Endothelial cell of umbilical vein (primary cell): ENCODE results near the gene CAMK2B. TPM values are rescaled to one million over a fixed set of nuclear protein-coding genes. Genes with fewer than 3 reads are reported as not detected.
"Not testable (repeated sequence)": the region's sequence is repeated elsewhere in the genome, so short reads cannot be mapped to it uniquely, and the experiment has no call there.

ENCODE experiments used
- BruUV-seq: library from RNA; stranded (reverse); fragments of 400-500 nt; replicated peaks from 2 replicates; lab custom pipeline; 2021; lab: Mats Ljungman, UMichigan
- CTCF ChIA-PET: fragments of 300-600, 350-600 bp; sonication (Branson Sonifier 250); formaldehyde crosslinking; loops from one replicate; lab custom pipeline; 2021; ENCODE audit warnings: antibody characterized with exemption, inconsistent platforms; lab: Charles Lee
- POLR2A ChIA-PET: fragments of 300-600, 350-600 bp; sonication (Branson Sonifier 250); formaldehyde crosslinking; loops from one replicate; lab custom pipeline; 2021; ENCODE audit warnings: antibody characterized with exemption, inconsistent platforms; lab: Charles Lee
- DNase-seq: peaks from one replicate; pipeline ENCODE4 v3.0.0-alpha.2; 2011; ENCODE audit warnings: low read depth, low spot score
- FAIRE-seq: peaks from 2 replicates; lab custom pipeline; 2011; peaks lifted over from hg19 to GRCh38; lab: Jason Lieb, UNC
- H2AFZ ChIP-seq: 2 replicates; pipeline ENCODE4 v1.6.0; 2012; ENCODE audit warnings: low read depth, low read length, control low read depth, inconsistent platforms
- H3K27ac ChIP-seq: 2 replicates; pipeline ENCODE4 v1.5.1; 2011; ENCODE audit warnings: low read depth, mild to moderate bottlenecking, control low read depth, low read length, moderate library complexity; ENCODE audit not compliant: insufficient read depth
- H3K27me3 ChIP-seq, 2 experiments: 2 replicates each; pipeline versions ENCODE4 v1.6.0 to v1.6.1; 2011; ENCODE audit warnings: low read length in 2 of 2, mixed read lengths in 1 of 2; ENCODE audit not compliant: control insufficient read depth in 2 of 2, insufficient read depth in 2 of 2
- H3K36me3 ChIP-seq, 2 experiments: 2 replicates in 1 of 2; 3 replicates in 1 of 2; pipeline ENCODE4 v1.5.1; 2011; ENCODE audit warnings: low read length in 2 of 2, mild to moderate bottlenecking in 1 of 2, moderate library complexity in 1 of 2; ENCODE audit not compliant: control insufficient read depth in 2 of 2, insufficient read depth in 2 of 2; ENCODE audit errors: extremely low read depth in 1 of 2
- H3K4me1 ChIP-seq: 3 replicates; pipeline ENCODE4 v1.5.1; 2011; ENCODE audit warnings: mild to moderate bottlenecking, low read length; ENCODE audit not compliant: control insufficient read depth, insufficient read depth; ENCODE audit errors: extremely low read depth
- H3K4me2 ChIP-seq: 2 replicates; pipeline ENCODE4 v1.6.1; 2011; ENCODE audit warnings: low read length, control low read depth, mixed read lengths; ENCODE audit not compliant: insufficient read depth
- H3K4me3 ChIP-seq, 3 experiments: fragments of 200-600 bp in 1 of 3; sonication (generic), shearing (Covaris generic) in 1 of 3; replicated peaks in 1 of 3; 2 replicates each; pipeline ENCODE4 v1.5.1; 2011 to 2016; ENCODE audit warnings: control low read depth in 3 of 3, low read length in 3 of 3, mild to moderate bottlenecking in 2 of 3, inconsistent platforms in 1 of 3, low read depth in 1 of 3, moderate library complexity in 1 of 3; ENCODE audit not compliant: insufficient read depth in 1 of 3
- H3K79me2 ChIP-seq: 2 replicates; pipeline ENCODE4 v1.6.0; 2012; ENCODE audit warnings: low read length, inconsistent platforms; ENCODE audit not compliant: control insufficient read depth, insufficient read depth
- H3K9ac ChIP-seq: replicated peaks from 2 replicates; pipeline ENCODE3; 2011; ENCODE audit warnings: low read length, control low read depth; ENCODE audit not compliant: insufficient read depth; ENCODE audit errors: extremely low read depth
- H3K9me1 ChIP-seq: replicated peaks from 3 replicates; pipeline ENCODE4 v1.6.0; 2011; ENCODE audit warnings: mild to moderate bottlenecking, low read length; ENCODE audit not compliant: control insufficient read depth, insufficient read depth; ENCODE audit errors: extremely low read depth
- H3K9me3 ChIP-seq: replicated peaks from 2 replicates; pipeline ENCODE4 v1.5.1; 2012; ENCODE audit warnings: low read length, inconsistent platforms; ENCODE audit not compliant: control insufficient read depth, insufficient read depth
- H4K20me1 ChIP-seq: replicated peaks from 2 replicates; pipeline ENCODE3; 2011; ENCODE audit warnings: mild to moderate bottlenecking, low read length; ENCODE audit not compliant: control insufficient read depth, insufficient read depth; ENCODE audit errors: extremely low read depth
- CTCF ChIP-seq, 2 donors: IDR thresholded peaks; 1 replicate in 1 of 2; 2 replicates in 1 of 2; pipeline ENCODE4 v1.5.1; 2011; ENCODE audit warnings: low read length in 2 of 2, mild to moderate bottlenecking in 2 of 2, moderate library complexity in 2 of 2, control low read depth in 1 of 2, inconsistent platforms in 1 of 2, low read depth in 1 of 2; ENCODE audit not compliant: insufficient read depth in 1 of 2; ENCODE audit errors: extremely low read depth in 1 of 2
- FOS ChIP-seq: IDR thresholded peaks from 2 replicates; pipeline ENCODE4 v1.6.1; 2011; ENCODE audit warnings: mild to moderate bottlenecking, low read length, moderate library complexity, borderline replicate concordance; ENCODE audit not compliant: insufficient read depth
- GATA2 ChIP-seq: IDR thresholded peaks from 2 replicates; pipeline ENCODE4 v1.7.0; 2011; ENCODE audit warnings: low read depth, mild to moderate bottlenecking, moderate library complexity, mixed read lengths, low read length; ENCODE audit not compliant: insufficient read length, insufficient read depth
- MAX ChIP-seq: IDR thresholded peaks from 2 replicates; pipeline ENCODE4 v1.6.1; 2011; ENCODE audit not compliant: insufficient read depth, insufficient read length
- POLR2A ChIP-seq: IDR thresholded peaks from 2 replicates; pipeline ENCODE4 v1.6.1; 2012; ENCODE audit warnings: low read depth, mild to moderate bottlenecking, control low read depth, low read length
- POLR2AphosphoS5 ChIP-seq: IDR thresholded peaks from 2 replicates; pipeline ENCODE4 v1.6.1; 2012; ENCODE audit warnings: low read depth, mild to moderate bottlenecking, control low read depth, low read length, moderate library complexity; ENCODE audit not compliant: insufficient read depth
- dilution Hi-C: fragments of 300-500 bp; cut with MboI; formaldehyde crosslinking; loops from one replicate; pipeline ENCODE4 v1.15.0; 2019; ENCODE audit warnings: low sequenced_read_pairs; ENCODE audit not compliant: extremely low pct_ligation_motif_present
- intact Hi-C: fragments of 100-400 bp; cut with micrococcal nuclease; formaldehyde crosslinking; loops from one replicate; pipeline ENCODE4 v1.10.0; 2022
- polyA plus RNA-seq, 4 experiments: library from polyadenylated mRNA; depleted of rRNA in 3 of 4; stranded (reverse) in 3 of 4; unstranded in 1 of 4; fragments of >200 nt; gene quantifications; 2 replicates each; pipeline versions ENCODE4 v1.2.1 to v1.2.3, GENCODE V29; 2011 to 2012; ENCODE audit warnings: missing spikeins in 1 of 4
- total RNA-seq: library from RNA; stranded (reverse); gene quantifications from 2 replicates; pipeline ENCODE4 v1.2.3, GENCODE V29; 2021

Gene CAMK2B
- total and polyA plus RNA-seq, 2 donors (not counting 3 experiments of a cell fraction or from before 2014, with no cell fraction given), result 0.57 to 1.6 TPM

DNA sequence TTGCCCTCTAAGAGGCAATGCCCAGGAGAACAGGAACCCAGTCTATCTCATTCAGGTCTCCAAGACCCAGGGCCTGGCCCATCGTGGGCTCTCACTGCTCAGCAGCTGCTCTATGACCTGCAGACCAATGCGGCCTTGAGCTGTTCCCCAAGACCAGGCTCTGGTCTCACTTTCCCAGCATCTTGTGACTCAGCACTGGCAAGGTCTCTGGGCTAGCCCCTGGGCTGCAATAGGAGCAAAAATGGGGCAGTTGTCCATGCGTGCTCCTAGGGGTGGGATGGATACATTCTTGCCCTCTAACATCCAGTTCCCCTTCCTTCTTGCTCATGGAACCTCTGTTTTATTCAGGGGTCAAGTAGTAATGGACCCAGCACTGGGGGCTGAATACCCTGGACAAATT lies 149.7 kb downstream of the CAMK2B start:
- H3K9me3 ChIP-seq, result no peaks in the 10 kb centered on the region
- intact Hi-C loops (no loop called here), dilution Hi-C loops (no loop called here)
- no peaks in the 10 kb centered on the region for H3K36me3 ChIP-seq
- no TSS peak for BruUV-seq
- no peaks in the 10 kb centered on the region for H3K79me2 ChIP-seq
- DNase-seq (no peak), FAIRE-seq (no peak)
- ChIA-PET CTCF (interaction anchor here (1.1 kb wide), 1 partner anchor 20 kb away, joined by 3 read pairs; no protein-coding TSS in a partner anchor), POLR2A (no interaction called here)
- TF ChIP-seq POLR2AphosphoS5 (no peak), MAX (no peak), GATA2 (no peak), FOS (no peak), POLR2A (no peak), CTCF (IDR thresholded peaks at IDR 0.05; ENCODE audit: extremely low read depth in 1 of 2, insufficient read depth in 1 of 2, low read depth in 1 of 2, low read length in 2 of 2) (no peak)
- no peak overlapping the region for H3K27ac ChIP-seq
- no peaks in the 10 kb centered on the region for H4K20me1 ChIP-seq
- H3K9me1 ChIP-seq, result no peaks in the 10 kb centered on the region
- H3K4me2 ChIP-seq, result no peak overlapping the region
- no peak overlapping the region for H2AFZ ChIP-seq
- H3K9ac ChIP-seq, result no peak overlapping the region
- no peaks in the 10 kb centered on the region for H3K4me1 ChIP-seq
- H3K4me3 ChIP-seq, result no peak overlapping the region
- H3K27me3 ChIP-seq, result peaks cover 6 to 15% of the 10 kb centered on the region in 2 experiments

GRCh38 chr7:44174694-44174948 lies 150.8 kb downstream of the CAMK2B start:
- H3K9me1 ChIP-seq, H2AFZ ChIP-seq, H3K9me3 ChIP-seq, CTCF ChIA-PET, FAIRE-seq, BruUV-seq, H3K79me2 ChIP-seq, H3K36me3 ChIP-seq, intact Hi-C loops, DNase-seq, POLR2A ChIA-PET, H3K9ac ChIP-seq, H3K4me3 ChIP-seq, H4K20me1 ChIP-seq, dilution Hi-C loops, H3K27ac ChIP-seq, H3K4me2 ChIP-seq, H3K4me1 ChIP-seq: not testable (repeated sequence)
- peaks cover 9 to 13% of the 10 kb centered on the region in 2 experiments for H3K27me3 ChIP-seq
